MM.1S (cell line): ENCODE results near the gene SCAP.

Experiments used
- CTCF ChIP-seq: fragments of 300-600 bp; sonication (generic); IDR thresholded peaks from 2 replicates; pipeline ENCODE4 v1.5.1; 2016; ENCODE audit warnings: antibody characterized with exemption, low read length, mixed read lengths
- EZH2phosphoT487 ChIP-seq: fragments of 300-600 bp; sonication (generic); IDR thresholded peaks from 2 replicates; pipeline ENCODE4 v1.6.1; 2018; ENCODE audit warnings: antibody characterized with exemption, low read length

- TF ChIP-seq CTCF, result no peak
- TF ChIP-seq EZH2phosphoT487, result no peak
Observed at GRCh38 chr3:47392933-47393332, 82.8 kb downstream of the SCAP start.
